NCI-H1436 (cell line): ENCODE results near the gene CDK9.

Experiments used
- DNase-seq: peaks from one replicate; lab custom pipeline; 2025; lab: John Stamatoyannopoulos, UW

CDK9 gene

DNA sequence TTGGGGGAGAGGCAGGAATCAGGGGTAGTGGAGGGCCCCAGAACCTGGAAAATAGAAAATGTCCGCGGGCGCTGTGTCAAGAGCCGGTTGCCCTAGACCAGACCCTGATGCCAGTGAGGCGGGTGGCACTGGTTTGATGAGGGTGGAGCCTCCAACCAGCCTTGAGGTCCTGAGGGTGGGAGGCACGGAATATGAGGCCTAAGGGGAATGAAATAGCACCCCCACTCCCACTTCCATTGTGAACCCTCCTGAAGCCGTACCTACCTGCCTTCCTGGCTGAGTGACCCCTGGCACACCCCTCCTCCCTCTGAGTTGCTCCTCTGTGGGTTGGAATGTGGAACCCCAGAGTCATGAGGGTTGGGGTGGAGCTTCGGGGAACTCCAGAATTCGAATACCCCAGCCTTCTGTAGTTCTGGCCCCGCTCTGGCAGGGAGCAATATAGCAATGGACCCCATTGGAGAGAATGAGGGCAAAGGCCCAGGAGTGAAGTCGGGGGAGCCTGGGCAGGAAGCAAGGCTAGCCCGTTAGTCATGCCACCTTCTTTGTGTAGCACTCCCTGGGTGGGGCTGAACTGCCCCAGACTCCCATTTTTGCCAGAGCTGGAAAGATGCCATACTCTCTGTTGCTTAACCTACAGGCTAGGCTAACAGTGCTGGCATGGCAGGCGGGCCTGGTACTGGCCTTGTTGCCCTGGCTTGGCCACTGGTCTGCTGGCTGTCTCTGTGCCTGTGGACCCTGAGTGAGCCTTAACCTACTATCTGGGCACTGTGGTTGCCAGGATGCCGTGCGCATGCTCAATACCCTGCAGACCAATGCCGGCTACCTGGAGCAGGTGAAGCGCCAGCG, 17.9 kb downstream of the CDK9 start:
- DNase-seq = no peak

- DNase-seq = no peak
These were observed 19.8 kb downstream of the CDK9 start for GRCh38 chr9:127805620-127806019.

DNA sequence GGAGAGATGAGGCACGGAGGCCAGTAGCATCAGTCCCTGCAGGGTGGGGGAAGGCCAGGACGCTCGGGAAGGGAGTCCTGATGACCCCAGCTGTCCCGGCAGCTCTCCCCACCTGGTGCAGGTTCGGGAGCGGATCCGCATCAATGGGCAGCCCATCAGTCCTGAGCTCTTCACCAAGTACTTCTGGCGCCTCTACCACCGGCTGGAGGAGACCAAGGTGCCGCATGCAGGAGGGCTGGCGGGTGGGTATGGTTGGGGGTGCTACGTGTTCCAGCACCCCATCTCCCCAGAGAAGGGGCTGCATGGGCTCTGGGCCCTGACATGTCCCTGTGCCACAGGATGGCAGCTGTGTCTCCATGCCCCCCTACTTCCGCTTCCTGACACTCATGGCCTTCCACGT, 21.0 kb downstream of the CDK9 start:
- no peak for DNase-seq

DNA sequence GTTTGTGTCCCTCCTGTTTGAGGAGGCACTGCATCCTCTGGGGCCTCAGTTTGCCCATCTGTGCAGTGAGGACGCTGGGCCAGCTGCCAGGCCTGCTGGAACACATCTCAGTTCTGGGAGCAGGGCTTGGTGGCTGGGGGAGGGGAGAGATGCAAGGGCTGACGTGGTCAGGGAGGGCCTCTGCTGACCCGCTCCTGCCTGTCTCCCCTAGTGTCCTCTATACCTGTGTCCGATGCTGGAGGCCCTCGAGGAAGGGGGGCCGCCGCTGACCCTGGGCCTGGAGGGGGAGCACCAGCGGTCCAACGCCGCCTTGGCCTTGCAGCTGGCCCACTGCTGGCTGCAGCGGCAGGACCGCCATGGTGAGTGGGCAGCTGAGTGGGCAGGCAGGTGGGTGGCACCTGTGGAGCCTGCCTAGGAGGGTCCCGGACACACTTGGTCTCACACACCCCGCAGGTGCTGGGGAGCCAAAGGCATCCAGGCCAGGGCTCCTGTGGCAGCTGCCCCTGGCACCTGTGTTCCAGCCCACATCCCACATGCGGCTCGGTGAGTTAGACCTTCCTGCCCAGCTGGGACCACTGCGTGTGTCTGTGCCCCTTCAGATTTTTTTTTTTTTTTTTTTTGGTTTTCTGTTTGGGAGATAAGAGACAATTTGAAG, 22.6 kb downstream of the CDK9 start:
- no peak for DNase-seq

DNA sequence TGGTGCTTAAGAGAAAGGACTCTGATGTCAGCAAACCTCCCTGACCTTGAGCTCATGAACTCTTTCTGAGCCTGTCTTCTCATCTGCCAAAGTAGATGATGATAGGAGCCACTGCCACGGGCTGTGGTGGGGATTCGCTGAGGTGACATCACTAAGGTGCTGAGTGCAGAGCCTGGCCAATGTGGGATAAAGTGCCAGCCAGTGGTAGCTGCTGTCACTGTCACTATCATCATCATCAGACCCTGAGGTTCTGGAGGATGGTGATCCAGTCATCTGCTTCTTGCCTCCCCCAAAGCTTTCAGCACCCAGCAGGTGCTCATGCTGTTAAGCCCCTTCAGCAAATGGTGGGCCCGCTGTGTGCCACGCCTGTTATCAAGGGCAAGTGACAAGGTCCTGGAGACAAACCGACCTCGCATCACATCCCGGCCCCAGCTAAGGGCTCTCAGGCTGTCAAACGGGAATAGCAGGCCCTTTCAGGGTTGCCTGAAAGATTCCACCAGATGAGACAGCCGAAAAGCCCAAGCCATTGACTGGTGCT, 23.2 kb downstream of the CDK9 start:
- no peak for DNase-seq

GRCh38 chr9:127809540-127810377, 23.9 kb downstream of the CDK9 start:
- no peak for DNase-seq

- DNase-seq = no peak
These were observed 24.7 kb downstream of the CDK9 start for GRCh38 chr9:127810378-127811187.

DNA sequence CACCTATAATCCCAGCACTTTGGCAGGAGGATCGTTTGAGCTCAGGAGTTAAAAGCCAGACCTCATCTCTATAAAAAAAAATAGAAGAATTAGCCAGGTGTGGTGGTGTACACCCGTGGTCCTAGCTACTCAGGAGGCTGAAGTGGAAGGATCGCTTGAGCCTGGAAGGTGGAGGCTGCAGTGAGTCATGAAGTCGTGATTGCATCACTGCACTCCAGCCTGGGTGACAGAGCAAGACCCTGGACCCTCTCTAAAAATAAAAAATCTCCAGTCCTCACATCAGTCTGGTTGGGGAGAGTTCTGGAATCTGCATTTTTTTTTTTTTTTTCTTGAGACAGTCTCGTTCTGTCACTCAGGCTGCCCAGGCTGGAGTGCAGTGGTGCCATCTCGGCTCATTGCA, 26.2 kb downstream of the CDK9 start:
- no peak for DNase-seq

GRCh38 chr9:127812936-127813675, 27.3 kb downstream of the CDK9 start:
- DNase-seq = no peak

GRCh38 chr9:127813686-127814226, 27.9 kb downstream of the CDK9 start:
- no peak for DNase-seq

DNA sequence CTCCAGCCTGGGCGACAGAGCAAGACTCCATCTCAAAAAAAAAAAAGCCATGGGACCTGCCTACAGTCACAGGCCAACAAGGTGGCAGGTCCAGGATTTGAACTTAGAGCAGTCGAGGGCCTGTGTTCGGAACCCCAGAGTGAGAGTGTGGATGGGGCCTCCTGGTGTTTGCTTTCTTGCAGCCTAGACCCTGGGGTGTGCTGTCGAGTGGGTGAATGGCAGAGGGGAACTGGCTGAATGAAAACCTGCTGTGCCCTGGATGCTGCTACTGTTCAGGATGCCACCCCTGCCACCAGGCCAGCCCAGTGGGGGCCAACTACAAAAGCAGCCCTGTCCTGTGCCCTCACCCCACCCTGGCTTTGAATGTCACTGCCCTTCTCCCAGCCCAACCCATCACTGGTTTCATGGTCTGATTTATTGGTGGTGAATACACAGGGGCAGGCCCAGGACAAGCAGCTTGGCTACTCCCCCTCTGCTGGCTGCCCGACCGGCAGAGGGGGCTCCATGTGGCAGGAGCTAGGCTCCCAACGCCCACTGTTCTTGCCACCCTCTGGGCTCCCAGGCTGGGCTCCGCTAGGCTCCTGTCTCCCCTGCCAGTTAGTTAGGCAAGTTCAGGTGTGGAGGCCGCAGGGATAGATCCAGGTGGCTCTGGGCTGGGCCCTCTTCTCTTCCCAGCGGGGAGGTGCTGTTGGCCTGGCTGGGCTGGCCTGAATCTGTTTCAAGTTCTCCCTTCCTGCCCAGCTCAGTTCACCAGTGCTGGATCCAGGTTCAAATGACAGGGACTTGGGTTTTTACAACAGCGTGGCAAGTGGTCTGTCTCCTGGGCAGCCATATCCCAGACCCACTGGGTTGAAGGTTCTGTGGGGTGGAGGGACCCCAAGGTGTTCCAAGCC, 29.0 kb downstream of the CDK9 start:
- DNase-seq = no peak

GRCh38 chr9:127815512-127816361, 29.9 kb downstream of the CDK9 start:
- DNase-seq = no peak

GRCh38 chr9:127816362-127816725, 30.5 kb downstream of the CDK9 start:
- no peak for DNase-seq

- no peak for DNase-seq
These were observed 30.9 kb downstream of the CDK9 start for GRCh38 chr9:127816728-127817127.

DNA sequence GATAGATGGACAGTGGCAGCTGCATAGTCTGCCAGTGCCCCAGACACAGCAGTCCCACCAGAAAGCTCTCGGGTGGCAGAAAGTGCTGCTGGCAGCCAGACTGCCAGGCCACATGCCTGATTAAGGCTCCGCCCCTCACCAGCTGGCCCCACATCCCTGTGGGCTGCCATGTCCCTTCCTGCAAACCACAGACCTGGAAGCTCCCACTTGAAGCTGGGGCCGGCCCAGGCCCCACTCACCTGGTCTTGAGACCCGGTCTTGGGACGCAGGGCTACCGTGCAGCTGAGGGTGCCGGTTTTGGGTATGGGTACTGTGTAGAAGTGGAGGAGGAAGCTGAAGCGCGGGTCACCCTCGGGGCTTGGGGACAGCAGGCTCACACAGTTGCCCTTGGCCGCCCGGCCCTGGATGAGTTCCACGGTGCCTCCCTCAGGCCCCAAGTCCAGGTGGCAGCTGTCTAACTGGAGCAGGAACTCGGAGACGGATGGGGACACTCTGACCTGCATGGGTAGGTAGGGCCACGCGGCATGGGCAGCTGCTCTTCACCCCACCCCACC, 32.1 kb downstream of the CDK9 start:
- no peak for DNase-seq

DNA sequence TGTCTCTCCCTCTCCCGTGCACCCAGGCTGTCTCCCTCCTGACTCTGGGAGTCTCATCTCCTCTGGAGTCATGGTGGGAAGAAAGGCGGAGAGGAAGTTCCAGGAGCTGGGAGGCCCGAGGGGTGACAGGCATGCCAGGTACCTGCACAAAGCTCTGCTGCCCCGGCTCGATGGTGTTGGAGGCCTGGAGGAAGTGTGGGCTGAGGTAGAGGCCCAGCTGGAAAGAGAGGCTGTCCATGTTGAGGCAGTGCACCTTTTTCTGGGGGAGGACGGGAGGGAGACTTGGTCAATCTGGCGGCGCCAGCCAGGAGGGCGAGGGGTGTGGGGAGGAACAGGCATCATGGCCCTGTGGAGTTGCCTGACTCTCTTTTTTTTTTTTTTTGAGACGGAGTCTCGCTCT, 32.7 kb downstream of the CDK9 start:
- DNase-seq = no peak

DNA sequence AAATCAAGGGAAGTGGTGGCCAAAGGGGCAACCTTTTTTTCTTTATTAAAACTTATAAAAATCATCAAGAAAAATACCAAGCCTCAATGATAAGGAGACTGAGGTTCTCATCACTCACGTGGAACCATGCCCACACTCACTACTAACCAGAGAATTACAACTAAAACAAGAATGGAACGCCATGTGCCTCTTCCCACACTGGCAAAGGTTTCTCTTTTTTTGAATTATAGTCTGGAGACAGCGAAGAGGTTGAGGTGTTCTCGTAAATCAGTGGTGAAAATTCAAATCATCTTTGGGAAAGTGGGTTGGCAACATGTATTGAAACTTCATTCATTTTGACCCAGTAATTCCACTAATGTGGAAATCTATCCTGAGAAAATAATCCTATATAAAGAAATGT, 36.3 kb downstream of the CDK9 start:
- no peak for DNase-seq

GRCh38 chr9:127825319-127826051, 39.7 kb downstream of the CDK9 start:
- DNase-seq = no peak
